CD14-positive monocyte (primary cell): ENCODE results near the gene VIPR1. TPM values are rescaled to one million over a fixed set of nuclear protein-coding genes. Genes with fewer than 3 reads are reported as not detected.

Source experiments
- DNase-seq, 3 donors: peaks; one replicate each; pipeline ENCODE4 v3.0.0-alpha.2; 2011 to 2022
- H2AFZ ChIP-seq: 2 replicates; pipeline ENCODE4 v1.6.0; 2012; ENCODE audit warnings: mild to moderate bottlenecking, low read depth, low read length, inconsistent platforms; ENCODE audit not compliant: insufficient read depth, poor library complexity, severe bottlenecking
- H3K27ac ChIP-seq, 2 donors: 1 replicate in 1 of 2; 2 replicates in 1 of 2; pipeline ENCODE4 v1.5.1; 2012 to 2013; ENCODE audit warnings: low read length in 2 of 2, control low read depth in 1 of 2, inconsistent platforms in 1 of 2, low read depth in 1 of 2, mild to moderate bottlenecking in 1 of 2
- H3K27me3 ChIP-seq, 2 donors: one replicate each; pipeline versions ENCODE4 v1.6.0 to v1.6.1; 2011 to 2013; ENCODE audit warnings: low read length in 2 of 2; ENCODE audit not compliant: control insufficient read depth in 2 of 2, insufficient read depth in 2 of 2
- H3K36me3 ChIP-seq, 2 donors: replicated peaks in 1 of 2; 1 replicate in 1 of 2; 2 replicates in 1 of 2; pipeline versions ENCODE4 v1.5.1 to v1.6.1; 2012 to 2013; ENCODE audit warnings: low read length in 2 of 2, control low read depth in 1 of 2, inconsistent platforms in 1 of 2, mild to moderate bottlenecking in 1 of 2; ENCODE audit not compliant: insufficient read depth in 2 of 2, control insufficient read depth in 1 of 2
- H3K4me1 ChIP-seq, 2 donors: 1 replicate in 1 of 2; 2 replicates in 1 of 2; pipeline versions ENCODE4 v1.5.1 to v1.6.1; 2012 to 2013; ENCODE audit warnings: low read length in 2 of 2, control low read depth in 1 of 2, inconsistent platforms in 1 of 2, mild to moderate bottlenecking in 1 of 2, moderate library complexity in 1 of 2; ENCODE audit not compliant: insufficient read depth in 2 of 2, control insufficient read depth in 1 of 2
- H3K4me2 ChIP-seq: replicated peaks from 2 replicates; pipeline ENCODE3; 2012; ENCODE audit warnings: low read length, moderate library complexity, mild to moderate bottlenecking; ENCODE audit not compliant: poor library complexity, severe bottlenecking; ENCODE audit errors: extremely low read depth
- H3K4me3 ChIP-seq, 3 experiments: fragments of 200-600 bp in 1 of 3; sonication (generic) in 1 of 3; replicated peaks in 1 of 3; 1 replicate in 2 of 3; 2 replicates in 1 of 3; pipeline ENCODE4 v1.5.1; 2011 to 2013; ENCODE audit warnings: low read length in 3 of 3, mild to moderate bottlenecking in 3 of 3, control low read depth in 2 of 3, low read depth in 2 of 3, inconsistent platforms in 1 of 3, moderate library complexity in 1 of 3
- H3K79me2 ChIP-seq: 2 replicates; pipeline ENCODE4 v1.6.0; 2012; ENCODE audit warnings: mild to moderate bottlenecking, control low read depth, inconsistent platforms, low read length, moderate library complexity; ENCODE audit not compliant: insufficient read depth
- H3K9ac ChIP-seq: 2 replicates; pipeline ENCODE4 v1.6.0; 2017; ENCODE audit warnings: low read length, mild to moderate bottlenecking; ENCODE audit not compliant: insufficient read depth, poor library complexity, severe bottlenecking
- H3K9me3 ChIP-seq, 2 donors: replicated peaks in 1 of 2; 1 replicate in 1 of 2; 2 replicates in 1 of 2; pipeline versions ENCODE4 v1.5.1 to v1.6.1; 2012 to 2013; ENCODE audit warnings: low read length in 2 of 2, control low read depth in 1 of 2; ENCODE audit not compliant: control insufficient read depth in 1 of 2, insufficient read depth in 1 of 2
- H4K20me1 ChIP-seq: 2 replicates; pipeline ENCODE4 v1.6.0; 2012; ENCODE audit warnings: mild to moderate bottlenecking, low read length, control low read depth, moderate library complexity; ENCODE audit not compliant: insufficient read depth
- H3K27ac Mint-ChIP-seq, 7 donors: one replicate each; pipeline ENCODE4 v1.8.0; 2020; ENCODE audit warnings: mild to moderate bottlenecking in 7 of 7, mixed read lengths in 7 of 7, moderate library complexity in 6 of 7, inconsistent platforms in 2 of 7
- H3K27me3 Mint-ChIP-seq, 3 donors: one replicate each; pipeline ENCODE4 v1.8.0; 2021 to 2022; ENCODE audit warnings: low read depth in 3 of 3, mild to moderate bottlenecking in 3 of 3, mixed read lengths in 3 of 3, moderate library complexity in 3 of 3, inconsistent platforms in 1 of 3
- H3K36me3 Mint-ChIP-seq, 2 donors: one replicate each; pipeline ENCODE4 v1.8.0; 2020; ENCODE audit warnings: mixed read lengths in 2 of 2, inconsistent platforms in 1 of 2, mild to moderate bottlenecking in 1 of 2
- H3K4me1 Mint-ChIP-seq: one replicate; pipeline ENCODE4 v1.8.0; 2020; ENCODE audit warnings: mild to moderate bottlenecking, mixed read lengths
- H3K4me3 Mint-ChIP-seq, 2 donors: one replicate each; pipeline ENCODE4 v1.8.0; 2020; ENCODE audit warnings: mild to moderate bottlenecking in 2 of 2, mixed read lengths in 2 of 2, moderate library complexity in 1 of 2
- H3K9me3 Mint-ChIP-seq, 7 donors: one replicate each; pipeline ENCODE4 v1.8.0; 2020 to 2022; ENCODE audit warnings: mixed read lengths in 7 of 7, mild to moderate bottlenecking in 6 of 7, moderate library complexity in 6 of 7, inconsistent platforms in 2 of 7
- CTCF ChIP-seq: fragments of 200-600 bp; IDR thresholded peaks from one replicate; pipeline ENCODE4 v1.8.0; 2022; ENCODE audit warnings: antibody characterized with exemption, mild to moderate bottlenecking
- WGBS: methylation state at CpG from one replicate; pipeline ENCODE4 v1.1.5; 2013; ENCODE audit warnings: missing lambda C conversion rate; ENCODE audit not compliant: insufficient coverage; 5-methylcytosine and 5-hydroxymethylcytosine counted together
- intact Hi-C, 2 donors: fragments of 100-400 bp; cut with micrococcal nuclease; formaldehyde crosslinking; loops; one replicate each; pipeline versions ENCODE4 v1.15.0 to v1.15.1; 2023
- polyA plus RNA-seq, 3 donors: library from polyadenylated mRNA; depleted of rRNA in 1 of 3; unstranded in 2 of 3; stranded (reverse) in 1 of 3; fragments of 300-500 nt in 2 of 3; fragments of >200 nt in 1 of 3; fragmentation: Illumina TruSeq in 2 of 3; gene quantifications; 1 replicate in 2 of 3; 2 replicates in 1 of 3; pipeline ENCODE4 v1.2.3, GENCODE V29; 2012 to 2021

Gene VIPR1
- polyA plus RNA-seq, 3 donors: 15.5 to 80.9 (median 16.0) TPM

- no peaks in the 10 kb centered on the region for H3K27me3 ChIP-seq
- H3K4me2 ChIP-seq: no peak overlapping the region
- Mint-ChIP-seq H3K9me3 (peaks cover 0 to 1% (median 0%) of the 10 kb centered on the region in 7 donors), H3K4me3 (no peak overlapping the region), H3K27ac (no peak overlapping the region), H3K4me1 (no peaks in the 10 kb centered on the region), H3K27me3 (no peaks in the 10 kb centered on the region), H3K36me3 (peaks cover 50 to 60% of the 10 kb centered on the region in 2 donors)
- no peaks in the 10 kb centered on the region for H3K4me1 ChIP-seq
- intact Hi-C loops: loop anchor here (5.0 to 10.0 kb wide), 3 partner anchors 47 to 654 kb away; partner anchors contain the start of gene VIPR1 (in 1 of the 2)
- no peak for DNase-seq
- WGBS: 96% methylated on average over 2 of the region's 2 CpGs
- H3K4me3 ChIP-seq: no peak overlapping the region
- H4K20me1 ChIP-seq: no peaks in the 10 kb centered on the region
- H2AFZ ChIP-seq: no peak overlapping the region
- H3K36me3 ChIP-seq: peaks cover 32 to 61% of the 10 kb centered on the region in 2 donors
- no peak for TF ChIP-seq CTCF
- no peaks in the 10 kb centered on the region for H3K79me2 ChIP-seq
- H3K27ac ChIP-seq: no peak overlapping the region
- H3K9me3 ChIP-seq: no peaks in the 10 kb centered on the region
- no peak overlapping the region for H3K9ac ChIP-seq
These were observed 46.7 kb downstream of the VIPR1 start for GRCh38 chr3:42549131-42549530.

GRCh38 chr3:42550250-42550649, 47.8 kb downstream of the VIPR1 start:
- H4K20me1 ChIP-seq: no peaks in the 10 kb centered on the region
- Mint-ChIP-seq H3K36me3 (peaks cover 56 to 71% of the 10 kb centered on the region in 2 donors), H3K4me1 (no peaks in the 10 kb centered on the region), H3K27ac (no peak overlapping the region), H3K9me3 (peaks cover 0 to 1% (median 0%) of the 10 kb centered on the region in 7 donors), H3K27me3 (no peaks in the 10 kb centered on the region), H3K4me3 (no peak overlapping the region)
- H3K9ac ChIP-seq: no peak overlapping the region
- no peak overlapping the region for H3K4me3 ChIP-seq
- no peak for DNase-seq
- H3K27me3 ChIP-seq: no peaks in the 10 kb centered on the region
- intact Hi-C loops: no loop called here
- peaks cover 40 to 70% of the 10 kb centered on the region in 2 donors for H3K36me3 ChIP-seq
- no peak for TF ChIP-seq CTCF
- H3K79me2 ChIP-seq: no peaks in the 10 kb centered on the region
- H3K4me2 ChIP-seq: no peak overlapping the region
- H2AFZ ChIP-seq: no peak overlapping the region
- H3K4me1 ChIP-seq: no peaks in the 10 kb centered on the region
- WGBS: no CpG with 5 or more reads among the region's 1 CpG
- H3K27ac ChIP-seq: no peak overlapping the region
- no peaks in the 10 kb centered on the region for H3K9me3 ChIP-seq
